ENCODE results near the gene NKAIN1. TPM values are rescaled to one million over a fixed set of nuclear protein-coding genes. Genes with fewer than 3 reads are reported as not detected.

The NKAIN1 gene
- total RNA-seq, 1 experiment from 2014 or later = 1.4 TPM

DNA sequence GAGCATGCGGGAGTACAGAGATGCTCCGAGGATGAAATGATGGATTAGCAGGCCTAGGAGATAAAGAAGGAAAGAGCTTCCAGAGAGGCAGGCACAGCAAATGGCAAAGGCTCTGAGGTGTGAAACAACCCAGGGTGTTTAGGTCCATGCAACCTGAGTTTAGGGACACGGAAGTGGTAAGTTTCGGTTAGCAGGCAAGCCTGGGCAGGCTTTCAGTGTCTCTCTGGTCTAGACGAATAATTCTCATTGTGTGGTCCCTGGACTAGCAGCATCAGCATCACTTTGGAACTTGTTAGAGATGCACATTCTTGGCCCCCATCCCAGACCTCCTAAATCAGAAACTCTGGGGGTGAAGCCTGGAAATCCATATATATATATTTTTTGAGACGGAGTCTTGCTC is 18.6 kb downstream of the NKAIN1 start:
- DNase-seq (ENCODE audit: low spot score) = no peak
- H3K36me3 ChIP-seq (ENCODE audit: insufficient read depth, low read length, poor library complexity, severe bottlenecking) = no peaks in the 10 kb centered on the region
- no peaks in the 10 kb centered on the region for H3K27me3 ChIP-seq (replicated peaks; ENCODE audit: insufficient read depth, low read depth, low read length, poor library complexity)
- no TSS peak for BruUV-seq (replicated peaks)
- POLR2A ChIA-PET (ENCODE audit: low non-redundant PET) = no interaction called here
- H3K4me1 ChIP-seq (ENCODE audit: insufficient read depth, low read length, poor library complexity, severe bottlenecking) = no peaks in the 10 kb centered on the region
- TF ChIP-seq, protein P1, sequence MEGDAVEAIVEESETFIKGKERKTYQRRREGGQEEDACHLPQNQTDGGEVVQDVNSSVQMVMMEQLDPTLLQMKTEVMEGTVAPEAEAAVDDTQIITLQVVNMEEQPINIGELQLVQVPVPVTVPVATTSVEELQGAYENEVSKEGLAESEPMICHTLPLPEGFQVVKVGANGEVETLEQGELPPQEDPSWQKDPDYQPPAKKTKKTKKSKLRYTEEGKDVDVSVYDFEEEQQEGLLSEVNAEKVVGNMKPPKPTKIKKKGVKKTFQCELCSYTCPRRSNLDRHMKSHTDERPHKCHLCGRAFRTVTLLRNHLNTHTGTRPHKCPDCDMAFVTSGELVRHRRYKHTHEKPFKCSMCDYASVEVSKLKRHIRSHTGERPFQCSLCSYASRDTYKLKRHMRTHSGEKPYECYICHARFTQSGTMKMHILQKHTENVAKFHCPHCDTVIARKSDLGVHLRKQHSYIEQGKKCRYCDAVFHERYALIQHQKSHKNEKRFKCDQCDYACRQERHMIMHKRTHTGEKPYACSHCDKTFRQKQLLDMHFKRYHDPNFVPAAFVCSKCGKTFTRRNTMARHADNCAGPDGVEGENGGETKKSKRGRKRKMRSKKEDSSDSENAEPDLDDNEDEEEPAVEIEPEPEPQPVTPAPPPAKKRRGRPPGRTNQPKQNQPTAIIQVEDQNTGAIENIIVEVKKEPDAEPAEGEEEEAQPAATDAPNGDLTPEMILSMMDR (conservative IDR thresholded peaks at IDR 0.05; ENCODE audit: low read depth, low read length) = no peak
- TF ChIP-seq EZH2 (IDR thresholded peaks at IDR 0.05; ENCODE audit: borderline replicate concordance, low read depth, low read length, poor library complexity, severe bottlenecking) = no peak
- H3K27ac ChIP-seq (ENCODE audit: low read depth, low read length, poor library complexity, severe bottlenecking) = no peak overlapping the region
- no peaks in the 10 kb centered on the region for H3K9me3 ChIP-seq (ENCODE audit: low read depth, low read length, poor library complexity, severe bottlenecking)
- CTCF ChIA-PET = no interaction called here
- H3K4me3 ChIP-seq (ENCODE audit: low read depth, low read length, poor library complexity, severe bottlenecking) = no peak overlapping the region
- intact Hi-C loops (cut with micrococcal nuclease; ENCODE audit: unreplicated experiment) = no loop called here

- Histone ChIP-seq H3K27ac (ENCODE audit: low read depth, low read length, poor library complexity, severe bottlenecking) (no peak overlapping the region), H3K4me1 (ENCODE audit: insufficient read depth, low read length, poor library complexity, severe bottlenecking) (no peaks in the 10 kb centered on the region), H3K4me3 (ENCODE audit: low read depth, low read length, poor library complexity, severe bottlenecking) (no peak overlapping the region), H3K9me3 (ENCODE audit: low read depth, low read length, poor library complexity, severe bottlenecking) (no peaks in the 10 kb centered on the region), H3K36me3 (ENCODE audit: insufficient read depth, low read length, poor library complexity, severe bottlenecking) (no peaks in the 10 kb centered on the region), H3K27me3 (replicated peaks; ENCODE audit: insufficient read depth, low read depth, low read length, poor library complexity) (no peaks in the 10 kb centered on the region)
- intact Hi-C loops (cut with micrococcal nuclease; ENCODE audit: unreplicated experiment) = no loop called here
- BruUV-seq (replicated peaks) = no TSS peak
- ChIA-PET POLR2A (ENCODE audit: low non-redundant PET) (no interaction called here), CTCF (no interaction called here)
- TF ChIP-seq, protein P1 (conservative IDR thresholded peaks at IDR 0.05; ENCODE audit: low read depth, low read length) = no peak
- TF ChIP-seq EZH2 (IDR thresholded peaks at IDR 0.05; ENCODE audit: borderline replicate concordance, low read depth, low read length, poor library complexity, severe bottlenecking) = no peak
- DNase-seq (ENCODE audit: low spot score) = no peak
These were observed 20.2 kb downstream of the NKAIN1 start for GRCh38 chr1:31219489-31219888.

GRCh38 chr1:31218705-31219104 is 21.0 kb downstream of the NKAIN1 start:
- ChIA-PET POLR2A (ENCODE audit: low non-redundant PET) (no interaction called here), CTCF (no interaction called here)
- no peak overlapping the region for H3K27ac ChIP-seq (ENCODE audit: low read depth, low read length, poor library complexity, severe bottlenecking)
- H3K4me1 ChIP-seq (ENCODE audit: insufficient read depth, low read length, poor library complexity, severe bottlenecking) = no peaks in the 10 kb centered on the region
- no peaks in the 10 kb centered on the region for H3K9me3 ChIP-seq (ENCODE audit: low read depth, low read length, poor library complexity, severe bottlenecking)
- no peak overlapping the region for H3K4me3 ChIP-seq (ENCODE audit: low read depth, low read length, poor library complexity, severe bottlenecking)
- H3K27me3 ChIP-seq (replicated peaks; ENCODE audit: insufficient read depth, low read depth, low read length, poor library complexity) = no peaks in the 10 kb centered on the region
- no peak for DNase-seq (ENCODE audit: low spot score)
- no peaks in the 10 kb centered on the region for H3K36me3 ChIP-seq (ENCODE audit: insufficient read depth, low read length, poor library complexity, severe bottlenecking)
- intact Hi-C loops (cut with micrococcal nuclease; ENCODE audit: unreplicated experiment) = no loop called here
- TF ChIP-seq, protein P1 (conservative IDR thresholded peaks at IDR 0.05; ENCODE audit: low read depth, low read length) = no peak
- no peak for TF ChIP-seq EZH2 (IDR thresholded peaks at IDR 0.05; ENCODE audit: borderline replicate concordance, low read depth, low read length, poor library complexity, severe bottlenecking)
- BruUV-seq (replicated peaks) = no TSS peak

Measured in A673 (cell line).